Mesenchymal stem cell (in vitro differentiated cells and primary cell): ENCODE results near the gene ADAD2. TPM values are rescaled to one million over a fixed set of nuclear protein-coding genes. Genes with fewer than 3 reads are reported as not detected.

ENCODE experiments used
- DNase-seq: peaks from one replicate; pipeline ENCODE4 v3.0.0-alpha.2; 2013
- H2AFZ ChIP-seq: one replicate; pipeline ENCODE4 v1.6.1; 2013; ENCODE audit warnings: low read depth, mild to moderate bottlenecking, control low read depth, inconsistent platforms, low read length, moderate library complexity
- H2AK5ac ChIP-seq: 2 replicates; pipeline ENCODE4 v1.6.1; 2013; ENCODE audit warnings: low read length, moderate library complexity, mild to moderate bottlenecking, inconsistent platforms; ENCODE audit not compliant: severe bottlenecking
- H2BK120ac ChIP-seq: one replicate; pipeline ENCODE4 v1.6.1; 2013; ENCODE audit warnings: low read depth, mild to moderate bottlenecking, inconsistent platforms, low read length, moderate library complexity
- H2BK12ac ChIP-seq, 2 experiments: one replicate each; pipeline ENCODE4 v1.6.1; 2013; ENCODE audit warnings: inconsistent platforms in 2 of 2, low read length in 2 of 2, mild to moderate bottlenecking in 2 of 2, moderate library complexity in 2 of 2, control low read depth in 1 of 2
- H2BK15ac ChIP-seq: one replicate; pipeline ENCODE4 v1.6.1; 2013; ENCODE audit warnings: mild to moderate bottlenecking, low read depth, inconsistent platforms; ENCODE audit not compliant: poor library complexity, severe bottlenecking
- H2BK5ac ChIP-seq: 2 replicates; pipeline ENCODE4 v1.6.1; 2013; ENCODE audit warnings: low read depth, mild to moderate bottlenecking, low read length, control low read depth, inconsistent platforms; ENCODE audit not compliant: poor library complexity, severe bottlenecking
- H3K14ac ChIP-seq, 2 experiments: one replicate each; pipeline ENCODE4 v1.6.1; 2013; ENCODE audit warnings: inconsistent platforms in 2 of 2, low read length in 2 of 2, control low read depth in 1 of 2, mild to moderate bottlenecking in 1 of 2, moderate library complexity in 1 of 2
- H3K18ac ChIP-seq, 2 experiments: one replicate each; pipeline ENCODE4 v1.6.1; 2013; ENCODE audit warnings: inconsistent platforms in 2 of 2, low read length in 2 of 2, control low read depth in 1 of 2, low read depth in 1 of 2, mild to moderate bottlenecking in 1 of 2
- H3K23ac ChIP-seq, 2 experiments: one replicate each; pipeline ENCODE4 v1.6.1; 2013; ENCODE audit warnings: inconsistent platforms in 2 of 2, low read length in 2 of 2, mild to moderate bottlenecking in 2 of 2, moderate library complexity in 2 of 2, control low read depth in 1 of 2
- H3K27ac ChIP-seq: 2 replicates; pipeline ENCODE4 v1.5.1; 2013; ENCODE audit warnings: mild to moderate bottlenecking, moderate library complexity, low read length, control low read depth, inconsistent platforms; ENCODE audit not compliant: poor library complexity, severe bottlenecking
- H3K27me3 ChIP-seq, 2 experiments: 2 replicates each; pipeline versions ENCODE4 v1.6.1 to v1.7.0; 2013; ENCODE audit warnings: low read length in 2 of 2, mild to moderate bottlenecking in 2 of 2, moderate library complexity in 2 of 2, control low read depth in 1 of 2, inconsistent platforms in 1 of 2; ENCODE audit not compliant: control insufficient read depth in 1 of 2, insufficient read depth in 1 of 2
- H3K36me3 ChIP-seq, 2 experiments: 2 replicates each; pipeline versions ENCODE4 v1.6.1 to v1.7.0; 2013; ENCODE audit warnings: low read length in 2 of 2, control low read depth in 1 of 2, inconsistent platforms in 1 of 2, low read depth in 1 of 2, mild to moderate bottlenecking in 1 of 2; ENCODE audit not compliant: insufficient read depth in 2 of 2, control insufficient read depth in 1 of 2
- H3K4ac ChIP-seq, 2 experiments: one replicate each; pipeline ENCODE4 v1.6.1; 2013; ENCODE audit warnings: inconsistent platforms in 2 of 2, low read length in 2 of 2, mild to moderate bottlenecking in 2 of 2, moderate library complexity in 2 of 2, control low read depth in 1 of 2, low read depth in 1 of 2
- H3K4me1 ChIP-seq: 2 replicates; pipeline ENCODE4 v1.6.1; 2013; ENCODE audit warnings: low read depth, low read length, control low read depth; ENCODE audit not compliant: control insufficient read depth, insufficient read depth
- H3K4me2 ChIP-seq: 2 replicates; pipeline ENCODE4 v1.6.1; 2013; ENCODE audit warnings: low read length, mild to moderate bottlenecking, inconsistent platforms; ENCODE audit not compliant: poor library complexity, severe bottlenecking
- H3K4me3 ChIP-seq, 2 experiments: 2 replicates each; pipeline versions ENCODE4 v1.5.1 to v1.7.0; 2013; ENCODE audit warnings: low read length in 2 of 2, mild to moderate bottlenecking in 2 of 2, control low read depth in 1 of 2, low read depth in 1 of 2; ENCODE audit not compliant: insufficient read depth in 1 of 2
- H3K79me1 ChIP-seq: replicated peaks from 2 replicates; pipeline ENCODE4 v1.6.1; 2013; ENCODE audit warnings: mild to moderate bottlenecking, control low read depth, low read length, inconsistent platforms; ENCODE audit not compliant: poor library complexity, severe bottlenecking
- H3K9ac ChIP-seq: 2 replicates; pipeline ENCODE4 v1.7.0; 2013; ENCODE audit warnings: mild to moderate bottlenecking, low read length, moderate library complexity
- H3K9me3 ChIP-seq: 2 replicates; pipeline ENCODE4 v1.7.0; 2013; ENCODE audit warnings: mild to moderate bottlenecking, low read length; ENCODE audit not compliant: control insufficient read depth
- H4K8ac ChIP-seq: one replicate; pipeline ENCODE4 v1.6.1; 2013; ENCODE audit warnings: inconsistent platforms, mild to moderate bottlenecking, low read length, moderate library complexity
- H4K91ac ChIP-seq: one replicate; pipeline ENCODE4 v1.6.1; 2013; ENCODE audit warnings: mild to moderate bottlenecking, low read length, inconsistent platforms
- WGBS: methylation state at CpG from one replicate; pipeline ENCODE4 v1.1.7; 2013; ENCODE audit warnings: mixed read lengths; 5-methylcytosine and 5-hydroxymethylcytosine counted together
- polyA plus RNA-seq, 2 experiments: library from polyadenylated mRNA; stranded (reverse); fragments of 200-250 nt; gene quantifications; one replicate each; pipeline ENCODE4 v1.2.3, GENCODE V29; 2013

Gene ADAD2
- polyA plus RNA-seq (2013, experiment 1 of 2), result not detected
- not detected for polyA plus RNA-seq (2013, experiment 2 of 2)

DNA sequence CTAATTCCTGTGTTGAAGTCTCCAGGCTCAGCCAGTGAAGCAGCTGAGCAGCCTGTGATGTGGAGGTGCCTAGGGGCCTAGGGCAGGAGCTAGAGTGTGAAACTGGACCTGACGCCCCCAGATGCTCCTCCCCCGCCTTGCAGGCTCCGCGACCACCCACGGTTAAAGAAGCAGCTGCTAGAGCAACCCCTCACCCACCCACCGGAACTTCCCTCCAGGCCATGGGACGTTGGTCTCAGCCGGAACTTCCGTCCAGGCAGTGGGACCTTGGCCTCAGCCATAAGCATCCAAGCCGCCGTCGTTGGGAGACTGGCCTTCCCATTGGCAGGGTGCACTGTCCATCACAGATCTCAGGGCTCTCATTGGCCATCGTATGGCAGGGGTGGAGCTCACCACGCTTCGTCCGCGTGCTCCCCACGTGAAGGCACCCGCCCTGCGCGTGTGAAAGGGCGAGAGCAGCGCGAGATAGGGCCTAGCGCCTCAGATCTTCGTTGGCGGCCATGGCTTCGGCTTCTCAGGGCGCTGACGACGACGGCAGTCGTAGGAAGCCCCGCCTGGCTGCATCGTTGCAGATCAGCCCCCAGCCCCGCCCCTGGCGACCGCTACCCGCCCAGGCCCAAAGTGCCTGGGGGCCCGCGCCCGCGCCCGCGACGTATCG, at the start of gene ADAD2:
TSS of gene ADAD2 (plus strand) at position 427 of the 658 bp plus-strand sequence. CDS start at position 501, 74 bp downstream.
- Histone ChIP-seq H3K27ac (no peak within 1 kb of the TSS), H3K23ac (no peak within 1 kb of the TSS), H3K18ac (peak within 1 kb of the TSS in 1 of 2 experiments; percentile 14), H2BK5ac (no peak within 1 kb of the TSS), H4K91ac (no peak within 1 kb of the TSS), H3K4me1 (peaks cover 8% of the 10 kb centered on the region), H3K4ac (no peak within 1 kb of the TSS), H2AK5ac (no peak within 1 kb of the TSS), H4K8ac (no peak within 1 kb of the TSS), H3K14ac (peak within 1 kb of the TSS in 1 of 2 experiments; percentile 37), H3K79me1 (peaks cover 6% of the 10 kb centered on the region), H3K4me3 (peak within 1 kb of the TSS in 1 of 2 experiments; percentile 32), H2AFZ (no peak within 1 kb of the TSS), H2BK120ac (no peak within 1 kb of the TSS), H3K36me3 (peaks cover 0 to 2% of the 10 kb centered on the region in 2 experiments), H3K9me3 (no peaks in the 10 kb centered on the region), H3K27me3 (peaks cover 17 to 28% of the 10 kb centered on the region in 2 experiments), H2BK12ac (no peak within 1 kb of the TSS), H2BK15ac (no peak within 1 kb of the TSS), H3K9ac (no peak within 1 kb of the TSS), H3K4me2 (no peak within 1 kb of the TSS)
- WGBS, result 89% methylated on average over 47 of the region's 47 CpGs
- peak; percentile 33 for DNase-seq

DNA sequence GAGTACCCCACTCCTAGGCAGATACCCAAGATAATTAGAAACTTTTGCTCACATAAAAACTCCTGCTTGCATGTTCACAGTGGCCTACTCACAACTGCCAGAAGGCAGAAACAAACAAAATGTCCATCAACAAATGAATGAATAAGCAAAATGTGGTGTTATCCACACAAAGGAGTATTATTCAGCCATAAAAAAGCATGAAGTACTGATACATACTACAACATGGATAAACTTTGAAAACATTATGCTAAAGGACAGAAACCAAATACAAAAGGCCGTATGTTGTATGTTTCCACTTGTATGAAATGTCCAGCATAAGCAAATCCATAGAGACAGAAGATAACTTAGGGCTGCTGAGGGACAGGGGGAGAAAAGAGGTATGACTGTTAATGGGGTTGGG, 47.9 kb upstream of the ADAD2 start:
- Histone ChIP-seq H2AFZ (no peak overlapping the region), H3K23ac (no peak overlapping the region), H2AK5ac (no peak overlapping the region), H3K4ac (no peak overlapping the region), H3K27me3 (peaks cover 6 to 13% of the 10 kb centered on the region in 2 experiments), H3K27ac (no peak overlapping the region), H3K9ac (no peak overlapping the region), H2BK120ac (no peak overlapping the region), H3K4me2 (no peak overlapping the region), H3K4me1 (peaks cover 11% of the 10 kb centered on the region), H3K4me3 (peak overlapping the region in 1 of 2 experiments; percentile 91), H2BK5ac (no peak overlapping the region), H3K18ac (no peak overlapping the region), H2BK15ac (no peak overlapping the region), H2BK12ac (no peak overlapping the region), H3K36me3 (no peaks in the 10 kb centered on the region), H3K14ac (no peak overlapping the region), H3K9me3 (no peaks in the 10 kb centered on the region), H4K8ac (no peak overlapping the region), H3K79me1 (peaks cover 22% of the 10 kb centered on the region), H4K91ac (no peak overlapping the region)
- WGBS, result 100% methylated on average over 1 of the region's 1 CpG
- no peak for DNase-seq

DNA sequence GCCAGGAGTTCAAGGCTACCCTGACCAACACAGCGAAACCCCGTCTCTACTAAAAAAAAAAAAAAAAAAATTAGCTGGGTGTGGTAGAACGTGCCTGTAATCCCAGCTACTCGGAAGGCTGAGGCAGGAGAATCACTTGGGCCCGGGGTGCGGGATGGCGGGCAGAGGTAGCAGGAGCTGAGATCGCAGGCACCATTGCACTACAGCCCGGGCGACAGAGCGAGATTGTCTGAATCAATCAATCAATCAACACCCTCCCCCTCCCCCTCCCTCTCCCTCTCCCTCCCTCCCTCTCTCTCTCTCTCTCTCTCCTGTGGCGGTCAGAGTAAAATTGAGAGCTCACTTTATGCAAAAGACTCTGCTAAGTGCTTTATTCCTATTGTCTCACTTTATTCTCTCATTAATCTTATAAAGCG, 47.2 kb upstream of the ADAD2 start:
- Histone ChIP-seq H3K18ac (no peak overlapping the region), H3K27ac (no peak overlapping the region), H3K4ac (no peak overlapping the region), H3K9ac (peak overlapping the region; percentile 87), H3K4me1 (peaks cover 9% of the 10 kb centered on the region), H2BK15ac (no peak overlapping the region), H4K91ac (peak overlapping the region; percentile 13), H2BK5ac (no peak overlapping the region), H3K27me3 (peaks cover 6 to 15% of the 10 kb centered on the region in 2 experiments), H3K36me3 (no peaks in the 10 kb centered on the region), H3K4me2 (peak overlapping the region; percentile 81), H2AK5ac (no peak overlapping the region), H2BK12ac (no peak overlapping the region), H3K23ac (no peak overlapping the region), H3K4me3 (peak overlapping the region; percentile 25 to 91), H3K9me3 (no peaks in the 10 kb centered on the region), H2AFZ (no peak overlapping the region), H4K8ac (no peak overlapping the region), H2BK120ac (no peak overlapping the region), H3K79me1 (peaks cover 19% of the 10 kb centered on the region), H3K14ac (no peak overlapping the region)
- DNase-seq, result peak; percentile 12
- WGBS, result 44% methylated on average over 10 of the region's 13 CpGs

DNA sequence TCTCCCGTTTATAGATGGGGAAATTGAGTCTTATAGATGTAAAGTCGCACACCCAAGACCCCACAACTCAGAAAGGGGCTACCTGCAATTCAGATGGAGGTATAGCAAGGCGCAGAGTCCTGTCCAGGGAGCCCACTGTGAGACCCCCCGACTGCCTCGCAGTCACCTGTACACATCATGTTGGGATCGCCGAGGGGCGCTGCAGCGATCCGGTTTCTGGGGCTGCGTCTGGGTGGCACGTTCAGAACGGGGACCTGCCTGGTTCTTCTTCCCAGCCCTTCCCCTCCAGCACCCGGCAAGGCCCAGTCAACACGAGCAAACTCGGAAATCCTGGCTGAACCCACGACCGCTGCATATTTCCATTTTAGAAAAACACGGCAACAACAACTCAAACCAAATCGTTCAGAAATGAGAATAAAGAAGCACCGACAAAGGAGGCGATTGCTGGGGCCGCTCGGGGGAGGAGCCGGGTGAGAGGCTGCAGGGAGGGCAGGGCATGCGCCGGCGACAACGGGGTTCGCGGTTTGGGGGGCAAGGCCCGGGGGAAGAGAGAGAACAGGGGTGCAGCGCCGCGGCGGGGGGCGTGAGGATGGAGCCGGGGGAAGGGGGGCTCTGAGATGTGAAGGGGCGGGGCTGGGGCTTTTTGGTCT, 46.6 kb upstream of the ADAD2 start:
- 2% methylated on average over 31 of the region's 39 CpGs for WGBS
- peaks cover 14% of the 10 kb centered on the region for H3K79me1 ChIP-seq
- H3K18ac ChIP-seq, result peak overlapping the region; percentile 87 to 95
- H3K14ac ChIP-seq, result no peak overlapping the region
- no peak overlapping the region for H4K91ac ChIP-seq
- peaks cover 6% of the 10 kb centered on the region for H3K4me1 ChIP-seq
- no peak overlapping the region for H2BK15ac ChIP-seq
- H3K27me3 ChIP-seq, result peaks cover 6 to 15% of the 10 kb centered on the region in 2 experiments
- no peak overlapping the region for H3K27ac ChIP-seq
- no peak overlapping the region for H2BK5ac ChIP-seq
- H3K36me3 ChIP-seq, result no peaks in the 10 kb centered on the region
- peak overlapping the region; percentile 80 for H2BK120ac ChIP-seq
- peak overlapping the region; percentile 57 for H2AFZ ChIP-seq
- DNase-seq, result peak; percentile 41
- no peak overlapping the region for H2AK5ac ChIP-seq
- peak overlapping the region in 1 of 2 experiments; percentile 32 for H3K23ac ChIP-seq
- H3K4me3 ChIP-seq, result peak overlapping the region; percentile 91 to 96
- H3K4me2 ChIP-seq, result peak overlapping the region; percentile 81
- no peak overlapping the region for H2BK12ac ChIP-seq
- H3K4ac ChIP-seq, result peak overlapping the region in 1 of 2 experiments; percentile 26
- peak overlapping the region; percentile 87 for H3K9ac ChIP-seq
- no peaks in the 10 kb centered on the region for H3K9me3 ChIP-seq
- no peak overlapping the region for H4K8ac ChIP-seq
